Measurements from ENCODE around the gene TMEM179.

DNA sequence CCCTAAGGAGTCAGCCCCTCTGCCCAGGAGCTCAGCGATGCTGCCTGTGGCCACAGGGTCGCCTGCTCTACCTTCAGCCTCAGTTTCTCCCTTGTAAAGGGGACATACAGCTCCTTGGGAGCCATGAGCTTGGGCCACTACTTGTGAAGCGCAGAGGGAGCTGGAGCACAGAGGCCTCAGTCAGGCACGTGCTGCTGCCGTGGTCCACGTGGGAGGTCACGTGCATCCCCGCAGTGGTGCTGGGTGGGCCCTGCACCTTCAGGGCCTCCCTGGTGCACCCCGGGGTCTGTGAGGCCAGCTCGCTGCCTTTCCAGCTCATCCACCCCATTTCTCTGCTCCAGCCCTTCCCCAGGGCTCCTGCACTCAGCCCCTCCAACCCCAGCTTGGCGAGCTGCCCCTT is 36.0 kb downstream of the TMEM179 start:
- TF ChIP-seq, protein P1, sequence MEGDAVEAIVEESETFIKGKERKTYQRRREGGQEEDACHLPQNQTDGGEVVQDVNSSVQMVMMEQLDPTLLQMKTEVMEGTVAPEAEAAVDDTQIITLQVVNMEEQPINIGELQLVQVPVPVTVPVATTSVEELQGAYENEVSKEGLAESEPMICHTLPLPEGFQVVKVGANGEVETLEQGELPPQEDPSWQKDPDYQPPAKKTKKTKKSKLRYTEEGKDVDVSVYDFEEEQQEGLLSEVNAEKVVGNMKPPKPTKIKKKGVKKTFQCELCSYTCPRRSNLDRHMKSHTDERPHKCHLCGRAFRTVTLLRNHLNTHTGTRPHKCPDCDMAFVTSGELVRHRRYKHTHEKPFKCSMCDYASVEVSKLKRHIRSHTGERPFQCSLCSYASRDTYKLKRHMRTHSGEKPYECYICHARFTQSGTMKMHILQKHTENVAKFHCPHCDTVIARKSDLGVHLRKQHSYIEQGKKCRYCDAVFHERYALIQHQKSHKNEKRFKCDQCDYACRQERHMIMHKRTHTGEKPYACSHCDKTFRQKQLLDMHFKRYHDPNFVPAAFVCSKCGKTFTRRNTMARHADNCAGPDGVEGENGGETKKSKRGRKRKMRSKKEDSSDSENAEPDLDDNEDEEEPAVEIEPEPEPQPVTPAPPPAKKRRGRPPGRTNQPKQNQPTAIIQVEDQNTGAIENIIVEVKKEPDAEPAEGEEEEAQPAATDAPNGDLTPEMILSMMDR (IDR thresholded peaks at IDR 0.05; ENCODE audit: low read depth, low read length): no peak
- no peak for TF ChIP-seq EZH2phosphoT487 (IDR thresholded peaks at IDR 0.05; ENCODE audit: low read depth)
